ENCODE data around the gene SLC22A1. TPM values are rescaled to one million over a fixed set of nuclear protein-coding genes. Genes with fewer than 3 reads are reported as not detected.
A peak's percentile ranks its signal among the peaks of the same experiment; 100 is the strongest.

Gene SLC22A1
- total RNA-seq = 0.32 and 0.86 TPM in 2 replicates

GRCh38 chr6:160121558-160121957, at the start of gene SLC22A1:
Gene SLC22A1, plus strand, starts transcription at chr6:160121815. Its CDS starts 121 bp downstream, at chr6:160121936.
- TF ChIP-seq CTCF (IDR thresholded peaks at IDR 0.05; ENCODE audit: insufficient read depth, low read depth, low read length) = no peak
- no peak for DNase-seq (ENCODE audit: low read depth)
- no peak within 1 kb of the TSS for H3K4me3 ChIP-seq (ENCODE audit: low read depth, low read length)

- no peak overlapping the region for H3K4me3 ChIP-seq (ENCODE audit: low read depth, low read length)
- no peak for TF ChIP-seq CTCF (IDR thresholded peaks at IDR 0.05; ENCODE audit: insufficient read depth, low read depth, low read length)
- no peak for DNase-seq (ENCODE audit: low read depth)
Measured at GRCh38 chr6:160073272-160073671, 48.3 kb upstream of the SLC22A1 start.

GRCh38 chr6:160076009-160076408, 45.6 kb upstream of the SLC22A1 start:
- DNase-seq (ENCODE audit: low read depth) = no peak
- TF ChIP-seq CTCF (IDR thresholded peaks at IDR 0.05; ENCODE audit: insufficient read depth, low read depth, low read length) = no peak
- no peak overlapping the region for H3K4me3 ChIP-seq (ENCODE audit: low read depth, low read length)

DNA sequence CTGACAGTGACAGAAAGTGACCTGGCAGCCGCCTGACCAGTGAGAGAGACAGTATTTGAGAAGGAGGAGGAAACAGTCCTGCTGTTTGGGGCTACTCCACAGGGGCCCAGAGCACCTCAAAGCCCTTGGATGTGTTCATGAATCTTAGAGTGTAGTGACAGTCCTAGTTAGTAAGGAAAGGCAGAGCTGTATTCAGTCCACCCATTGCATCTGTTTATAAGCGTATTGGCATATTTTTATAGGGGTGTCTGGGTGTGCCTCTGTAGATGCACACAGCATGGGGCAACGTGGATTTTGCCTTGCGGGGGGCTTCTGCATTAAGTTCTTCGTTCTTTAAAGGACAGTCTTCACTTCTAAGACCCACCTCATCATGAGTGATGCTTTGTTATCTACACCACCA, 44.6 kb upstream of the SLC22A1 start:
- no peak for DNase-seq (ENCODE audit: low read depth)
- no peak overlapping the region for H3K4me3 ChIP-seq (ENCODE audit: low read depth, low read length)
- no peak for TF ChIP-seq CTCF (IDR thresholded peaks at IDR 0.05; ENCODE audit: insufficient read depth, low read depth, low read length)

DNA sequence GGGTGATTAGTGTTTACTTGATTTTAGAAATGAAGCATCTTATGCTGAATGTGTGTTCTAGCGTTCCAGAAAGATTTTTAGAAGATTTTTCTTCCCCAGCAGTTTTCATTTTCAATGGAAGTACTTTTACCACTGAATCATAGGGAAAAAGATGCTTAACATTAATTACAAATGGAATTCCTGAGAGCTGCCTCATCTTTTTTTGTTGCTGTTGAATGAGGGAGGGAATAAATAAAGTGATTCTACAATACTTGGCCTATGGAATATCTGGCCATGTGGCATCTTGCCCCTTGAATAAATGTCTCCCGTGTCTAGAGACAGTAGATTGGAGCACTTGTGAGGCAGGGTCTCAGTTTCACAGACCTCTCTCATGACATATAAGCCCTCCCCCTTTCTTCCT, 44.1 kb upstream of the SLC22A1 start:
- TF ChIP-seq CTCF (IDR thresholded peaks at IDR 0.05; ENCODE audit: insufficient read depth, low read depth, low read length) = no peak
- peak; percentile 25 for DNase-seq (ENCODE audit: low read depth)
- H3K4me3 ChIP-seq (ENCODE audit: low read depth, low read length) = no peak overlapping the region

GRCh38 chr6:160078883-160079685, 42.5 kb upstream of the SLC22A1 start:
- no peak overlapping the region for H3K4me3 ChIP-seq (ENCODE audit: low read depth, low read length)
- DNase-seq (ENCODE audit: low read depth) = no peak
- no peak for TF ChIP-seq CTCF (IDR thresholded peaks at IDR 0.05; ENCODE audit: insufficient read depth, low read depth, low read length)

DNA sequence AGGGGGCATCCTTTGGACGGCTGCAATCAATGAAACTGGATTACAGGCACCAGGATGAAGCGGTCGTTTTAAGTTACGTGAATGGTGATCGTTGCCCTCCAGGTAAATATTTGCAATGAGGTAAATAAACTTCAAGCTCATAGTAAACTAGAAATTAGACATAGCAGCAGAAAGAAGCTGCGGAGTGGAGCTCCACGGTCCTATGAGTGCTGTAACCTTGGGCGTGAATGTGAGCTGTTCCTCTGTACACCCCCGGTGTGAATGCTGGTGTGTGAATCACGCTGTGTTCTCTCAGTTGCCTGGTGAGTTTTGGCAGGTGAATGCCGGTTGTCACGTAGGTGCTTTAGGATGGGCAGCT, 42.0 kb upstream of the SLC22A1 start:
- no peak for TF ChIP-seq CTCF (IDR thresholded peaks at IDR 0.05; ENCODE audit: insufficient read depth, low read depth, low read length)

More for the DNA sequence above, 42.0 kb upstream of the SLC22A1 start:
- no peak overlapping the region for H3K4me3 ChIP-seq (ENCODE audit: low read depth, low read length)
- no peak for DNase-seq (ENCODE audit: low read depth)
